NCI-H1048 (cell line): ENCODE data around the gene CEACAM19.
"Not testable (repeated sequence)": the region's sequence is repeated elsewhere in the genome, so short reads cannot be mapped to it uniquely, and the experiment has no call there.

Experiments used
- DNase-seq: peaks from one replicate; lab custom pipeline; 2025; lab: John Stamatoyannopoulos, UW

CEACAM19 gene

GRCh38 chr19:44671400-44671799 lies at the start of gene CEACAM19:
Gene CEACAM19, plus strand, starts transcription at chr19:44671482. Its CDS starts 450 bp downstream, at chr19:44671932.
- DNase-seq, result no peak

GRCh38 chr19:44623080-44623479 lies 48.2 kb upstream of the CEACAM19 start:
- no peak for DNase-seq

GRCh38 chr19:44623626-44624025 lies 47.7 kb upstream of the CEACAM19 start:
- DNase-seq, result no peak

- no peak for DNase-seq
Measured at GRCh38 chr19:44624840-44625354, 46.4 kb upstream of the CEACAM19 start.

GRCh38 chr19:44625637-44626036 lies 45.6 kb upstream of the CEACAM19 start:
- DNase-seq, result not testable (repeated sequence)

- DNase-seq, result no peak
Measured at GRCh38 chr19:44626048-44626624, 45.1 kb upstream of the CEACAM19 start.

GRCh38 chr19:44627631-44628030 lies 43.7 kb upstream of the CEACAM19 start:
- DNase-seq, result no peak

GRCh38 chr19:44628793-44629192 lies 42.5 kb upstream of the CEACAM19 start:
- no peak for DNase-seq

GRCh38 chr19:44631611-44632010 lies 39.7 kb upstream of the CEACAM19 start:
- DNase-seq, result not testable (repeated sequence)

- DNase-seq, result not testable (repeated sequence)
Measured at GRCh38 chr19:44634058-44634457, 37.2 kb upstream of the CEACAM19 start.

- no peak for DNase-seq
Measured at GRCh38 chr19:44634785-44635184, 36.5 kb upstream of the CEACAM19 start.

GRCh38 chr19:44635581-44636438 lies 35.5 kb upstream of the CEACAM19 start:
- DNase-seq, result no peak

- no peak for DNase-seq
Measured at GRCh38 chr19:44636439-44637389, 34.6 kb upstream of the CEACAM19 start.

GRCh38 chr19:44637390-44637764 lies 33.9 kb upstream of the CEACAM19 start:
- DNase-seq, result no peak

- DNase-seq, result no peak
Measured at GRCh38 chr19:44640518-44640917, 30.8 kb upstream of the CEACAM19 start.

- DNase-seq, result no peak
Measured at GRCh38 chr19:44641501-44642265, 29.6 kb upstream of the CEACAM19 start.

GRCh38 chr19:44642377-44642776 lies 28.9 kb upstream of the CEACAM19 start:
- no peak for DNase-seq

GRCh38 chr19:44643605-44644401 lies 27.5 kb upstream of the CEACAM19 start, which contains the start of gene PVR:
Gene PVR, plus strand, starts transcription at chr19:44643910. Its CDS starts 187 bp downstream, at chr19:44644097.
- DNase-seq, result peak; percentile 27

- DNase-seq, result no peak
Measured at GRCh38 chr19:44644402-44645016, 26.8 kb upstream of the CEACAM19 start.
